DND-41 (cell line): ENCODE measurements around the gene GRAPL.
"Not testable (repeated sequence)": the region's sequence is repeated elsewhere in the genome, so short reads cannot be mapped to it uniquely, and the experiment has no call there.

ENCODE experiments used
- ATAC-seq: fragments of 200-7000 bp; cut with Tn5 transposase; 3 replicates; pipeline ENCODE4 v1.9.1; 2021; ENCODE audit warnings: low read depth; ENCODE audit not compliant: insufficient read depth
- DNase-seq: peaks from one replicate; pipeline ENCODE4 v3.0.0-alpha.2; 2020
- H2AFZ ChIP-seq: 2 replicates; pipeline ENCODE4 v1.6.0; 2012; ENCODE audit warnings: low read depth, low read length
- H3K27ac ChIP-seq: 2 replicates; pipeline ENCODE4 v1.5.1; 2012; ENCODE audit warnings: low read length, inconsistent platforms
- H3K27me3 ChIP-seq: fragments of 200-600 bp; sonication (generic); 2 replicates; pipeline ENCODE4 v1.6.0; 2012; ENCODE audit warnings: low read length, mild to moderate bottlenecking, inconsistent platforms; ENCODE audit not compliant: insufficient read depth, poor library complexity
- H3K36me3 ChIP-seq: 2 replicates; pipeline ENCODE4 v1.5.1; 2012; ENCODE audit warnings: low read length, inconsistent platforms; ENCODE audit not compliant: insufficient read depth
- H3K4me1 ChIP-seq: 2 replicates; pipeline ENCODE4 v1.5.1; 2012; ENCODE audit warnings: mild to moderate bottlenecking, low read length; ENCODE audit not compliant: insufficient read depth
- H3K4me2 ChIP-seq: 2 replicates; pipeline ENCODE4 v1.6.0; 2012; ENCODE audit warnings: mild to moderate bottlenecking, moderate library complexity, low read length, inconsistent platforms; ENCODE audit not compliant: insufficient read depth
- H3K4me3 ChIP-seq, 2 experiments: fragments of 200-600 bp in 1 of 2; shearing (Covaris generic) in 1 of 2; 2 replicates each; pipeline ENCODE4 v1.5.1; 2012 to 2016; ENCODE audit warnings: inconsistent platforms in 2 of 2, low read length in 2 of 2, mild to moderate bottlenecking in 2 of 2, low read depth in 1 of 2, moderate library complexity in 1 of 2
- H3K79me2 ChIP-seq: 2 replicates; pipeline ENCODE4 v1.6.0; 2012; ENCODE audit warnings: low read length, inconsistent platforms; ENCODE audit not compliant: insufficient read depth
- H3K9ac ChIP-seq: 2 replicates; pipeline ENCODE4 v1.6.0; 2012; ENCODE audit warnings: low read depth, mild to moderate bottlenecking, inconsistent platforms, low read length, moderate library complexity
- H3K9me3 ChIP-seq: 2 replicates; pipeline ENCODE4 v1.5.1; 2012; ENCODE audit warnings: low read length, moderate library complexity, mild to moderate bottlenecking, inconsistent platforms; ENCODE audit not compliant: insufficient read depth, severe bottlenecking
- H4K20me1 ChIP-seq: 2 replicates; pipeline ENCODE4 v1.6.0; 2012; ENCODE audit warnings: low read length; ENCODE audit not compliant: insufficient read depth

The GRAPL gene

DNA sequence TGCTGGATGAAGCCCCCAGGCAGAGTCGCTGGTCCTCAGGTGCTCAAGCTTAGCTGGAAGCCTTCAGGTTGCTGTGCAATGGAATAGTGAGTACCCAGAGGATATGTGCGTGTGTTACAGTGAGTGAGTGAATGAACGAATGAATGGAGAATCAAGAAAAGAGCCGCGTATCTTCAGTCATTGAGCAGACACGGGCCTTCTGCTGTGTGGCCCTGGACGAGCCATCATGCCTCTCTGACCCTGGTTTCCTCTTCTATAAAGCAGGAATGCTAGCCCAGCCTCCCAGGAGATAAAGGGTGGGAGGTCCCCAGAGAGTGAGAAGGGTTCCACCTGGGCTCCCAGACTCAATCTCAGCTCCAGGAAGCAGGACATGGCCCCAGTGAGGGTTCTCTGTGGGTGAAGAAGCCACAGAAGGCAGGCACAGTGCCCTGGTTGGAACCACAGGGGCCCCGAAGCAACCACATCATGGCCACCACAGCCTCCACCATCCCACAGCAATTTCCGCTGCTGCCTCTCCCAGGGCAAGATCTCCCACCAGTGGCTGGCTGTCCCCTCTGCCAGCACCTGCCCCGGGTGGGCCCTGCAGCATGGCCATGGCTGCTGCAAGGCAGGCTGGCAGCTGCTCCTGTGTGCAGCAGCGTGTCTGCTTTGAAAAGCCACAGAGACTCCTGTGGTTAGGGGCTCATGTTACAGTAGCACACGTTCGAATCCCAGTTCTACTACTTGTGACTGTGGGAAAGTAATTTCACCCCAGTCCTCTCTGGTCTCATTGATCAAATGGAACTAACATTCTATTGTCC is 34.1 kb downstream of the GRAPL start:
- peak; percentile 91 for ATAC-seq
- H3K9me3 ChIP-seq, H3K4me2 ChIP-seq, H3K79me2 ChIP-seq, DNase-seq, H3K4me3 ChIP-seq, H3K27me3 ChIP-seq, H4K20me1 ChIP-seq, H3K9ac ChIP-seq, H2AFZ ChIP-seq, H3K4me1 ChIP-seq, H3K36me3 ChIP-seq, H3K27ac ChIP-seq: not testable (repeated sequence)

DNA sequence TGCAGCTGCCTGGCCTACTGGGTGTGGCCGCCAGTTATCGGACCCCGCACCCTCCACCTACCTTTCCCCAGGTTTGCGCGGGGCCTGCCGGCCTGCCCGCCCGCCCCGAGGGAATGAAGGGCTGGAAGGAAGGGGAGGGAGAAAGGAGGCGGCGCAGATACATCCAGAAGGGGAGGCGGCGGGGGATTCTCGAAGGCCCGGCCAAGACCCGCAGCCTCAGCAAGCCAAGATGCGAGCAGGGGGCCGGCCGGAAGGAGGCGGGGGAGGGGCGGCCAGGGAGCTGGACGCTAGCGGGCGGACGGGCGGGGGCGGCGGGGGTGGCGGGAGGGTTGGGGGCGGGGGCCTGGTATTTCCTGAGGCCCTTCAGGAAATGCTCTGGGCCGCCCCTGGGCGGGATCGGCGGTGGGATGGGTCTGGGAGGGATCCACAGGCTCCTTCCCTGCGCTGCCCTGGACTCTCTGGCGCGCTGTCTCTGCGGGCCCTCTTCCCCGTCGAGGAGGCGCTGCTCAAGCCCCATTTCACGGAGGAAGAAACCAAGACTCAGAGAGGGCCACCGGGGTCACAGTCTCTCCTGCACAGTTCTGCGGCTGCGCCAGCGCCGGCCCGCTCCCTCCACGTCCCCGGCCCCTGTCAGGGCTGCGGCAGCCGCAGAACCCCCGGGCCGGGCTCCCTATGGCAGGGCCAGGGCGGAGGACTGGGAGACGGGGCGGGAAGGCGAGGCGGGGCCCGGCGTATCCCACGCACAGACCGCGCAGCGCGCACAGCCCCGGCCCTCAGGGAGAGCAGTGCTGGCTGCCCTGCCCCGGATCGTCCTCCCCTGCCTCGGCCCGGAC is 35.2 kb downstream of the GRAPL start:
- not testable (repeated sequence) for H3K27me3 ChIP-seq, ATAC-seq, H3K27ac ChIP-seq, H3K4me3 ChIP-seq, DNase-seq, H3K4me1 ChIP-seq, H3K4me2 ChIP-seq, H4K20me1 ChIP-seq, H3K36me3 ChIP-seq, H2AFZ ChIP-seq, H3K9ac ChIP-seq, H3K9me3 ChIP-seq, H3K79me2 ChIP-seq

DNA sequence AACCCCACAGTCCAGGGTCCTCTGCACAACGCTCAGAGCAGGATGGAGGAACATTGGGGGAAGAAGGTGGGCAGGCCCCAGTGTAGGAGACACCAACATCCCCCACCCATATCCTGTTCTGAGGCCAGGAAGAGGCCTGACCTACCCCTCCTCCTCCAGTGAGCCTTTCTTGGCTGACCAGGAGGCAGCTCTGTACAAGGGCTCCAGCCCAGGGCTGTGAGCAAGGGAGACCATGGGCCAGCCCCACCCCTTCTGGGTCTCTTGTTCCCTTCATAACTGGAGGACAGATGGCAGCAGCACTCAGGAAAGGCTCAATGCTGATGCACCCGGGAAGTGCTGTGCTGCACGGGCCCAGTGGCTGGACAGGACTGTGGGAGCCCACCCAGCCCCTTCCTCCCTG is 47.0 kb downstream of the GRAPL start:
- H3K4me3 ChIP-seq, H3K4me1 ChIP-seq, H3K27ac ChIP-seq, H2AFZ ChIP-seq, ATAC-seq, H3K27me3 ChIP-seq, H3K4me2 ChIP-seq, H3K79me2 ChIP-seq, H3K9me3 ChIP-seq, DNase-seq, H3K9ac ChIP-seq, H3K36me3 ChIP-seq, H4K20me1 ChIP-seq: not testable (repeated sequence)

DNA sequence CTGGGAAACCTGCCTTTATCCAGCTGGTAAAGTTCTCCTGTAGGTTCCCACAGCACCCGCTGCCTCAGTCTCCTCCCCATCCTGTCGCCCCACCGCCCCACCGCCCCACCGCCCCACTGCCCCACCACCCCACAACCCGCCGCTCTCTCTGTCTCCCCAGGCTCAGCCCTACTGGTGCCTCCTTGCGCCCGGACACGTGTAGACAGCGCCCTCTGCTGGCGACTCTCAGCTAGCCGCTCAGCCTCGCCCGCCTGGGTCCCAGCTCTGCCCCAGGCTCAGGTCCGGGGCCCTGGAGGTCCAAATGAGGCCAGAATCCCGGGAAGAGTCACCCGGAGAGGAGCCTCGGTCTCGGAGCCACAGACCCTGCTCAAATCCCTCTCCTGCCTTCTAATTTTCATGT is 48.0 kb downstream of the GRAPL start:
- not testable (repeated sequence) for H4K20me1 ChIP-seq, DNase-seq, H3K4me2 ChIP-seq, H3K27ac ChIP-seq, H3K27me3 ChIP-seq, H3K36me3 ChIP-seq, H3K9me3 ChIP-seq, H3K4me3 ChIP-seq, H2AFZ ChIP-seq, H3K9ac ChIP-seq, H3K79me2 ChIP-seq, H3K4me1 ChIP-seq
- ATAC-seq: peak; percentile 100

DNA sequence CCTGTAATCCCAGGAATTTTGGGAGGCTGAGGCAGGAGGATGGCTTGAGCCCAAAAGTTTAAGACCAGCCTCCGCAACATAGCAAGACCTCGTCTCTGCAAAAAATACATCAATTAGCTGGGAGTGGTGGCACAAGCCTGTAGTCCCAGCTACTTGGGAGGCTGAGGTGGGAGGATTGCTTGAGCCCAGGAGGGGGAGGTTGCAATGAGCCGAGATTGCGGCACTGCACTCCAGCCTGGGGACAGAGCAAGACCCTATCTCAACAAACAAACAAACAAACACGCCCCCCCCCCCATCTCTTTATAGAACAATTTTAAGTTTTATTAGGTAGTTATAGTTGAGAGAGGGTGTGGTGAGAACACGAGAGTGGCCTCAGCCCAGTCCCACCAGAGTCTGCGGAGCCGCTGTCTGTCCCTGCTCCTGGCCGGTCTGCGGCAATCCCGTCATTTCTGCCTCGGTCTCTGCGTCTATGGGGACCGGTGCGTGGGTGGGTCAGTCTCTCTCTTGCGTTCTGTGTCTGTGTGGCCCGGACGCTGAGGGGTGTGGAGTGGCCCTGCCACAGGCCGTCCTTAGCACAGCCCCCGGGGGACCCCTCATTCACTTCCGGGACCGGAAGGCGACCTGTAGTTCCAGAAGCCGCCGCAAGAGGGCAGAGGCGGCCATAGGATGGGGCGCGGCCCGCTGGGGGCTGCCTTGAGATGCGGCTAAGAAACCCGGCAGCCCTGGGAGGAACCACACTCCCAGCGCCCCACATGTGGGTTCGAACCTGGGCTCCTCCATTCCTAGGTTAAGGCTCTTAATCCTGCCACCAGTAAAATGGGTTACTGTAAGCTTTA is 53.9 kb downstream of the GRAPL start:
- not testable (repeated sequence) for H3K4me1 ChIP-seq, H3K4me3 ChIP-seq

DNA sequence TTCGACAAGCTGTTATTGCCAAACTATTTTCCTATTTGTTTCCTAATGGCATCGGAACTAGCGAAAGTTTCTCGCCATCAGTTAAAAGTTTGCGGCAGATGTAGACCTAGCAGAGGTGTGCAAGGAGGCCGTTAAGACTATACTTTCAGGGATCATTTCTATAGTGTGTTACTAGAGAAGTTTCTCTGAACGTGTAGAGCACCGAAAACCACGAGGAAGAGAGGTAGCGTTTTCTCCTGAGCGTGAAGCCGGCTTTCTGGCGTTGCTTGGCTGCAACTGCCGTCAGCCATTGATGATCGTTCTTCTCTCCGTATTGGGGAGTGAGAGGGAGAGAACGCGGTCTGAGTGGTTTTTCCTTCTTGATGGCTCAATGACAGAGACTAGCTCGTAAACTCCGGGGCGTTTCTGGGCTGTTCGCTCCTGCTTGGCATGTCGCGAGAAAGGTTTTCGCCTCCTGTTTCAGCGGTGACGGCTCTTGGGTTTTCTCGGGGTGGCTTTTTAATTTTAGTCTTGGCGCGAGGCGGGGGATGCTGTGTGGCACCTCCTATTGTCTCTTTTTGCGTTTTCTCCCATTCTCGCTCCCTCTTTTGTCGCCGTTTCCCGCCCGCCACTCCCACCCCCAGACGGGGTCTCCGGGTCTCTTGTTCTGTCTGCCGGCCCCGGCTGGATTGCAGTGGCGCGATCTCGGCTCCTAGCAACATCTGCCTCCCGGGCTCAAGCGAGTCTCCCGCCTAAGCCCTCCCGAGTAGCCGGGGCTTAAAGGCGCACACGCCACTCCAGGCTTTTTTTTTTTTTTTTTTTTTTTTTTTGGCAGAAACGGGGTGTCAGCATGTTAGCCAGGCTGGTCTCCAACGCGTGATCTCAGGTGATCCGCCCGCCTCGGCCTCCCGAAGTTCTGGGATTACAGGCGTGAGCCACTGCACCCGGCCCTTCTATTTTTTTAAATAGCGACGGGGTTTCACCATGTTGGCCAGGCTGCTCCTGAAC is 60.8 kb downstream of the GRAPL start:
- not testable (repeated sequence) for H2AFZ ChIP-seq, H3K4me3 ChIP-seq, H3K4me1 ChIP-seq, H3K4me2 ChIP-seq, H3K27ac ChIP-seq, H3K9ac ChIP-seq, H3K9me3 ChIP-seq, H3K27me3 ChIP-seq, DNase-seq, H3K79me2 ChIP-seq, H4K20me1 ChIP-seq, H3K36me3 ChIP-seq
- peak; percentile 48; the same call in 2 of the 3 replicates for ATAC-seq

More for the DNA sequence above, 53.9 kb downstream of the GRAPL start:
- H4K20me1 ChIP-seq, H3K79me2 ChIP-seq, H3K9me3 ChIP-seq, H3K36me3 ChIP-seq, DNase-seq, H2AFZ ChIP-seq, H3K27ac ChIP-seq, H3K9ac ChIP-seq, H3K27me3 ChIP-seq, H3K4me2 ChIP-seq: not testable (repeated sequence)
- ATAC-seq: peak; percentile 97

DNA sequence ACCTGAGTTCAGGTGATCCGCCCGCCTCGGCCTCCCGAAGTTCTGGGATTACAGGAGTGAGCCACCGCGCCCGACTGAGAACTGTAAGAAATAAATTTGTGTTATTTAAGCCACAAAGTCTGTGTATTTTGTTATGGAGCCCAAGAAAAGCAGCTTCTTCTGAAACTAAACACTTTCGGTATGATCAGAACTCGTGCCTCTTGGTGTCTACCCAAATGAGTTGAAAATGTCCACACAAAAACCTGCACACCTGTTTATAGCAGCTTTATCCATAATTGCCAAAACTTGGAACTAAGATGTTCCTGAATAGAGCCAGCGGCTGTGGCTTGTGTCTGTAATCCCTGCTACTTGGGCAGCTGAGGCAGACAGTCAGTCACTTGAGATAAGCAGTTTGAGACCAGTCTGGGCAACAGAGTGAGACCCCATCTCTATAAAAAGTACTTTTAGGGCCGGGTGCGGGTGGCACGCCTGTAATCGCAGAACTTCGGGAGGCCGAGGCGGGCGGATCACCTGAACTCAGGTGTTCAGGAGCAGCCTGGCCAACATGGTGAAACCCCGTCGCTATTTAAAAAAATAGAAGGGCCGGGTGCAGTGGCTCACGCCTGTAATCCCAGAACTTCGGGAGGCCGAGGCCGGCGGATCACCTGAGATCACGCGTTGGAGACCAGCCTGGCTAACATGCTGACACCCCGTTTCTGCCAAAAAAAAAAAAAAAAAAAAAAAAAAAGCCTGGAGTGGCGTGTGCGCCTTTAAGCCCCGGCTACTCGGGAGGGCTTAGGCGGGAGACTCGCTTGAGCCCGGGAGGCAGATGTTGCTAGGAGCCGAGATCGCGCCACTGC is 61.7 kb downstream of the GRAPL start:
- peak; percentile 54; the same call in 2 of the 3 replicates for ATAC-seq
- H3K27ac ChIP-seq, H3K9me3 ChIP-seq, H3K9ac ChIP-seq, H3K4me3 ChIP-seq, H3K4me1 ChIP-seq, H3K4me2 ChIP-seq, H2AFZ ChIP-seq, H3K27me3 ChIP-seq, H4K20me1 ChIP-seq, H3K36me3 ChIP-seq, H3K79me2 ChIP-seq, DNase-seq: not testable (repeated sequence)
